GM18907 (cell line): ENCODE data around the gene TOX2.

Source experiments
- ATAC-seq: cut with Tn5 transposase; IDR thresholded peaks from one replicate; pipeline ENCODE4 v1.9.1; 2021; ENCODE audit warnings: mild to moderate bottlenecking, moderate library complexity; ENCODE audit not compliant: unreplicated experiment

TOX2 gene

DNA sequence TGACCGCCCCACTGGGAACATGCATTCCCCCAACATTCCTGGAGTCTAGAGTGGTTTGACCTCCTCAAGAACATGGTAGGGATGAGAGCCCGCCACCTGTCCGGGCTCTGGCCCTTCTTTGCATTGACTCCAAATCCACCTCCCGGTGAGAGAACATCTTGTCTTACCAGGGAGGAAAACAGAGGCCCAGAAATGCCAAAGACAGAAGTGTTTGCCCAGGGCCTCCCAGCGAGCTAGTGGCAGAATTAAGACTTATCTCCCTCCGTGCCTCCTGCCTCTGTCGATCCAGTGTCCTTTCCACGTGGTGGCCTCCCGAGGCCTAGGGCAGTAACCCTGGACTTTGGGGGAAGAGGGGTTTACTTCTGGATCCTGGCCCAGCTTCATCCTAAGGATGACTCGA is 137.5 kb downstream of the TOX2 start:
- no peak for ATAC-seq

DNA sequence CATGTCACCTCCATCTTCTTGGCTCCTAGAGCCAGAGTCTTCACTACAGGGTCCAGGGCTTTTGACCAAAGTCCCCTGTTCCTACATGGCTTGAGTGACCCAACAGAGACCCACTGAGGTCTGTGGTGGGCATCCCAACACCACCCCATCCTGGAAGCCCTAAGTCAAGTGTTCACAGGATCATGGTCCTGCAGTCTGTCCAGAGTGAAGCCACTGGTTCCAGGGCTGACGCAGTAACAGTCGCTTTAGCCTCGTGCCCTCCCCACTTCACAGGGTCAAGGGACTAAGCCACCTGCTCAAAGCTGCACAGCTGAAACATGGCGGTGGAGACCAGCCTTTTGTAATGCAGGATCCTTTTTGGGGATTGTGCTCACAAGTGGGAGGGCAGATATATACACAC is 138.4 kb downstream of the TOX2 start:
- ATAC-seq = no peak

DNA sequence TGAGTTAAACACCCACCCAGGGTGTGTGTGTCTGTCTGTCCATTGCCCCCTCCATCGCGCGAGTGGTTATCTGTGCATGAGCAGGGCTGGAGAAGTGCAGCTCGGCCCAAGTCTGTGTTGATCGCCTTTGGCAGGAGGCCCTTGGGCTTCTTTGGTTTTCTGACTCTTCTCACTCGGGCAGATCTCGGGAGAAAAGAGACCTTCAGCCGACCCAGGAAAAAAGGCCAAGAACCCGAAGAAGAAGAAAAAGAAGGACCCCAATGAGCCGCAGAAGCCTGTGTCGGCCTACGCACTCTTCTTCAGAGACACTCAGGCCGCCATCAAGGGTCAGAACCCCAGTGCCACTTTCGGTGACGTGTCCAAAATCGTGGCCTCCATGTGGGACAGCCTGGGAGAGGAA is 139.5 kb downstream of the TOX2 start:
- no peak for ATAC-seq

DNA sequence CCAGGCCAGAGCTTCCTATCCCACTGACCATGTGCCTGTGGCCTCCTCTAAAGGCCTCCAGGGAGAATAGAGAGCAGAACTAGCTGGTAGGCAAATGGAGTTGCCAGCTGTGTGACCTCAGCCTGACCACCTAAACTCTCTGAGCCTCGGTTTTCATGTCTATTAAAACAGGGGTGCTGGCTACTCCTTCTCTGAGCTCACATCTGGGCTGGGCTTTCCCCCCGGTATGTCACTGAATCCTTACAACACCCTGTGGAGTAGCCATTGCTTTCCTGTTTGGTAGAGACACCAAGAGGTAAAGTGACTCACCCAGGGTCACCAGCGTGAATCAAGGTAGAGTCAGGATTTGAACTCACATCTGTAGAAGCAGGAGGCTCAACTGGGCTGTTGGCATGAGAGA is 140.2 kb downstream of the TOX2 start:
- no peak for ATAC-seq

DNA sequence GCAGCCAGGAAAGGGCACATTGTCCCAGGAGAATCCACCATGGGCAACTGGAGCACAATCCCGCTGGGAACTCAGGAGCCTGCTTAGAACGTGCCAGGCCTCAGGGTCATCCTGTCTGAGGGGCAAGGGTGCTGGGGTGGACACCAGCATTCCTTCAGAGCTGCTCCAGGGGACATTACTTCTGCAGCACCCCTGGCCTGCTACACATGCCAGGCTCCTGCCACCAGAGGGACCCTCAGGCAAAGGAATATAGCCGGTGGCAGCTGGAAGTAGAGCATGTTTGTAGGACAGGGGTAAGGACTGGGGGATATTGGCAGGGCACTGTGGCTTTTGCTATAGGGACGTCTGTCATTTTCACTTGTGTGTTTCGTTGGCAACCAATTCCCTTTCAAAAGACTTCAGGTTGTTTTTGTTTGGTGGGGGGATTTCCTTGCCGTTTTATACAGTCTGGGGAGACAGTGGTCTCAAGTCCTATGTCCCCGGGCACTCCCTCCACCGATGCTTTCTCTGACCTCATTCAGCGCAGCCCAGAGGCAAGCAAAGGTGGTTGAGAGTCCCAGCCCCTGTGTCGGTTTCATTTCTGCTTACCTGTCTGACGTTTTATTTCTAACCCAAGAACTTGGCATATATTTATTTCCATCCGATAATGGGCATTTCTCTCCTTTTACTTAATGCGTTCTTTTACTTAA is 141.5 kb downstream of the TOX2 start:
- ATAC-seq = no peak

DNA sequence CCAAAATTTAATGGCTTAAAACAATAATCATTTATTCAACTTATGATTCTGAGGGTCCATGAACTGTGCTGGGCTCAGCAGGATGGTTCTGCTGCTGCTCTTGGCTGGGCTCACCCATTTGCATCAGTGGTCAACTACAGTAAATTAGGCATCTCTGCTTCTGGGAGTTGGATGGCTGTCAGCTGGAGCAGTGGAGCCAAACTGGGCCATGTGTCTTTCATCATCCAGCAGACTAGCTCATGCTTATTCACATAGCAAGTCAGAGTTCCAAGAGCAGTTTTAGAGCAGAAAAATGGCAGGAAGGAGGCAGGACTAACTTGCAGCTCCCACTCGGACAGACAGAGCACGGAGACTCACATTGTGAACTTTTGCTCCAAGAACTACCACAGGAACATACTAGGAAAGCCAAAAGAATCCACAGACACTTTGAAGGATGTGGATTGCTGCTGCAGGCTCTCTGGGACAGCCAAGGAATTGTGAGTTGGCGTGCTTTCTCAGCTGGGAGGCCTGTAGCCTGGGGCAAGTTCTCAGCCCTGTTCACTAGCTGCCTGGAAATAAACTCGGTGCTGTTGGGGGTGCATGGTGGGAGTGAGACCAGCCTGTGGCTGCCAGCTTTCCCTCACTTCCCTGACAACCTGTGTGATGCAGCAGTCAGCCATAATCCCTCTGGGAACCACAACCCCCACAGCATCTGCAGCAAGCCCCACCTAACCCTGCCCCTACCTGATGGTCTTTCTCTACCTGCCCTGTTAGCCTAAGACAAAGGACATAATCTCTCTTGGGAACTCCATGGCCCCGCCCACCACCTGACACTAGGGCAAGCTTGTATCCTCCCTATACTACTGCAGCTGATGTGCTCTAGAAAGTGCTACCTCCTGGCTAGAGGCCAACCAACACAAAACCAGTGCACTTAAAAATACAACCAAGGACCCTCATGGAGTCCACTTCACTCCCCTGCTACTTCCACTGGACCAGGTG is 143.3 kb downstream of the TOX2 start:
- ATAC-seq = no peak

DNA sequence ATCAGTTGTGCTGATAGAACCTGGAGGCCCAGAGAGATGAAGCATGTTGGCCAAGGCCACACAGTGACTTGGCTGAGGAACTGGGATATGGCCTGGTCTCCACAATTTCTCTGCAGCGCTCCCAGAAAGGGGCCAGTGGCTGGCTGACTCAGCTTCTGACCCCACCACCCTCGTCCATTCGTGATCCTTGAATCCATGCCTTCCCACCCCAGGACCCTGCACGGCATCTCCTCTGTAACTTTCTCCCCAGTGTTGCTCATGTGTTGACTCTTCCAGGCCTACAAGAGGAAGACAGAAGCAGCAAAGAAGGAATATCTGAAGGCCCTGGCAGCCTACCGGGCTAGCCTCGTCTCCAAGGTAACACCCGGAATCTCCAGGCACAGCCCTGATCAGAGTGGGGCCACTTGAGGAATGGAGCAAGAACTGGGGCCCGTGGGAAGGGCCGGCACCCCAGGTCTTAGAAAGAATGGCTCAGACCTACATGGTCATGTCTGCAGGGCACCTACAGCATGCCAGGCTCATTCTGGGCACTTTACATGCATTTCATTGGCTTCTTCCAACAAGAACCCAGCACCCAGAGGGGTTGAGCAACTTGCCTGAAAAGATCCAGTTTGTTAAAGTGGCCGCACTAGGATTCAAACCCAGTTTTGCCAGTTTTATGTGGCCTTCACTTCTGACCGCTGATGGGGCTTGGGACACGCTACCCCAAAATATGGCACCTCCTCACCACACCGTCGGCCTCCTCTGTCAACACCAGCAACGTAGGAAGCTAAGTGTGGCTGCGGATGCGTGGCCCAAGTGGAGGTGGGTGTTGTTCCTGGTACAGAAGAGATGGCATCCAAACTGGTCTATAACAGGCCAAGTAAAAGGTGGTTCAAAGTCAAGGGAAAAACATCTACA is 150.1 kb downstream of the TOX2 start:
- ATAC-seq = no peak

DNA sequence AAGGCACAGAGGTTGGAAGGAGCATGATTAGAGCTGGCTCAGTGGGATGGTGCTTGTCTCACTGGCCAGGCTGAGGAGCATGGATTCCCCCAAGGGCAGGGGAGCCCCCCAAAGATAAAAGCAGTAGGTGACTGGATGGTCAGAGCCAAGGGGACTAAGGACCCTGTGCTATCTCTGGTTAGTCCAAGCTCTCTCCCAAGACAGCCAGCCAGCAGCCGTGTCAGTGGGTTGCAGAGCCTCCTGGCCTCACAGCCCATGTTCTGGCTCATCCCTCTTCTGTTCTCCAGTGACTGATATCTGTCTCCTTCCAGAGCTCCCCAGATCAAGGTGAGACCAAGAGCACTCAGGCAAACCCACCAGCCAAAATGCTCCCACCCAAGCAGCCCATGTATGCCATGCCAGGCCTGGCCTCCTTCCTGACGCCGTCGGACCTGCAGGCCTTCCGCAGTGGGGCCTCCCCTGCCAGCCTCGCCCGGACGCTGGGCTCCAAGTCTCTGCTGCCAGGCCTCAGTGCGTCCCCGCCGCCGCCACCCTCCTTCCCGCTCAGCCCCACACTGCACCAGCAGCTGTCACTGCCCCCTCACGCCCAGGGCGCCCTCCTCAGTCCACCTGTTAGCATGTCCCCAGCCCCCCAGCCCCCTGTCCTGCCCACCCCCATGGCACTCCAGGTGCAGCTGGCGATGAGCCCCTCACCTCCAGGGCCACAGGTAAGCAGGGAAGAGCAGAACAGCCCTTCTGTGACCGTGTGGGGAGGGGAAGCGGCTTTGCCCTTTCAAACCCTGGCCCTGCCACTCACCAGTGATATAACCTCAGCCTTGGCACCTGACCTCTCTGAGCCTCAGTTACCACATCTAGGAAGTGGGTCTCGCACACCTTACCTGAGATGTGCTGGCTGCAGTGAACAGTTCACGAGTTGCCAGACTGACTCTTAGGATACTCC is 151.0 kb downstream of the TOX2 start:
- ATAC-seq = no peak

DNA sequence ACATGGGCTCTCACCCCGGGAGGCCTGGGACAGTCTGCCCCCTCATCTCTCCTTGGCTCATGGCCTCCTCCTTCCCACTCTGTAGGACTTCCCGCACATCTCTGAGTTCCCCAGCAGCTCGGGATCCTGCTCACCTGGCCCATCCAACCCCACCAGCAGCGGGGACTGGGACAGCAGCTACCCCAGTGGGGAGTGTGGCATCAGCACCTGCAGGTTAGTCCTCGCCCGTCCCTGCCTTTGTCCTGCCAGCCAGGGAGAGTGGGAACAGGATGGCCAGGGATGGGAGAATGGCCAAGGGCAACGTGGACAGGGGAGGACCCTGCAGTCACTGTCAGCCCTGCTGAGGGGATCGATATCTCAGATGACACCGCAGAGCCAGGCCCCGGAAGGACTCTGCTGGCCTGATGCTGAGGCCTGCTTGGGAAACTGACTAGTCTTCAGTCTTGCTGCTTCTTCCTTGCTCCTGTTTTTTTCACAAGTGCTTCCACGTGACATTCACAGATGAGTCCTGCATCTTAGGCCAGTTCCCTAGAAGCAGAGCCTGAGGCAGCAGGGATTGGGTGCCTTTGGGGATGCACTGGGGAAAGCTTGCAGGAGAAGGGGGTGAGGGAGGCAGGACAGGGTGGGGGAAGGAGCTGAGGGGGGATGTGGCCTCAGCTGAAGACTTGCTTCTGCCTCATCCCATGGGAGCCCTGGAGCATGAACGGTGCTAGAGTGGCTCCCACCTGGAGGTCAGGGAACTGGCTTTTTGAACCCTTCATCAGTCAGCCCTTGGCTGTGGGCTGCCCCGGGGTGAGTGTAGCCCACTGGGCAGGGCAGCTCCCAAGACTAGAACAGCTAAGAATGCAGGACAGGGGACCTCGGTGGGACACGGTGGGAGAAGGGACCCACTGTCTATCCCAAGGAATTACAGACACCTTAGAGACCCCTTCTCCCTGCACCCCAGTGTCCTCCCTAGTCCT is 152.3 kb downstream of the TOX2 start:
- no peak for ATAC-seq

DNA sequence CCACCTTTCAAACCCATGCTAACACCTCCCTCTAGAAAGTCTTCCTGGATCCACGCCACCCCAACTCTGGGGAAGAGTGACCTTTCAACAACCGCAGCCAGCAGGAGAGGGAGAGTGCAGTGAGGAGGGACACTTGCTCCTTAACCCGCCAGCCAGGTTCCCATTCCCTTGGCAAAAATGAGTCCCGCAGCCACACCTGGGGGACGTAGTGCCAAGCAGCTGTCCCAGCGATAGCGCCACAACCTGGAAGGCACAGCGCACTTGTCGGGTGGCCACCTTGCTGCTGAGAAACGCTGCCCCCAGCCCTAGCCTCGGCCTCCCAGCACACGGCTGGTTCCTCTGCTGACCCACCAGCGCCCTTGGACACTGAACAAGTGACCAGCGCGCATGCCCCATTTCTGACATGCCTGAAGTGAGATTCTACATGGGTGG is 153.0 kb downstream of the TOX2 start:
- no peak for ATAC-seq

DNA sequence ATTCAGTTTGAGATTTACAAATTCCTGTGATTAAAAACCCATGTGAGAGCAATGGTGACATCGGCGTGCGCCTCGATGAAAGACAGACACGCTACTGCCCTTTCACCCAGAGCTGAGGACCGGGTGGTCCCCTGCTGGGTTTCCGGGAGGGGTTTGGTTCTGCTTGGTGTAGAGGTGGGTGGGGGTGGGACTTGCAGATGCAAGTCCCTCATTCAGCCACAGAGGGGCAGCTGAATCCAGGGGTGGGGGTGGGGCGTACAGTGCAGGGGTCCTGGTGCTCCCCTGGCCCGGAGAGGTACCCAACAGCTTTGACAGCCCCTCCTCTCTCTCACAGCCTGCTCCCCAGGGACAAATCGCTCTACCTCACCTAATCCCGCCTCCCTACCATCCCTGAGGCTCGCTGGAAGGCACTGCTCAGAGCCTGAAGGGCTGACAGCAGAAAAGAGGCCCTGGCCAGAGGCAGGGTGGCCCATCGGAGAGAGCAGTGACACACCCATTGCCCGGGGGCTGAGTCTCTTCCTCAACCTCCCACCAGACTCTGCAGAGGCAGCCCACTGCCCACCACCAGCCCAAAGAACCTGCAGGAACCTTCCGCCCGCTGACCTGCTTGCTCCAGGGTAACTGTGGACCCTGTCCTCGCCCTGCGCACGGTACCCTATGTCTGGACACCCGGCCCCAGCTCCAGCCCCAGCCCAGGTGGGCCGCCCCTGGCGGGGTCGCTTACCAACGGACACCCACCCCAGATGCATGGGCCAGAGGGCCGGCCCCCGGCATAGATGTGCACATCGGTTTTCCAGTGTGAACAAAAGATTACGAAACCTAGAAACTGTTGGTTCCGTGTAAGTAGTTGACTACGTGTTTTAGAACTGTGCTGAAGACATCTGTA is 153.9 kb downstream of the TOX2 start:
- no peak for ATAC-seq

DNA sequence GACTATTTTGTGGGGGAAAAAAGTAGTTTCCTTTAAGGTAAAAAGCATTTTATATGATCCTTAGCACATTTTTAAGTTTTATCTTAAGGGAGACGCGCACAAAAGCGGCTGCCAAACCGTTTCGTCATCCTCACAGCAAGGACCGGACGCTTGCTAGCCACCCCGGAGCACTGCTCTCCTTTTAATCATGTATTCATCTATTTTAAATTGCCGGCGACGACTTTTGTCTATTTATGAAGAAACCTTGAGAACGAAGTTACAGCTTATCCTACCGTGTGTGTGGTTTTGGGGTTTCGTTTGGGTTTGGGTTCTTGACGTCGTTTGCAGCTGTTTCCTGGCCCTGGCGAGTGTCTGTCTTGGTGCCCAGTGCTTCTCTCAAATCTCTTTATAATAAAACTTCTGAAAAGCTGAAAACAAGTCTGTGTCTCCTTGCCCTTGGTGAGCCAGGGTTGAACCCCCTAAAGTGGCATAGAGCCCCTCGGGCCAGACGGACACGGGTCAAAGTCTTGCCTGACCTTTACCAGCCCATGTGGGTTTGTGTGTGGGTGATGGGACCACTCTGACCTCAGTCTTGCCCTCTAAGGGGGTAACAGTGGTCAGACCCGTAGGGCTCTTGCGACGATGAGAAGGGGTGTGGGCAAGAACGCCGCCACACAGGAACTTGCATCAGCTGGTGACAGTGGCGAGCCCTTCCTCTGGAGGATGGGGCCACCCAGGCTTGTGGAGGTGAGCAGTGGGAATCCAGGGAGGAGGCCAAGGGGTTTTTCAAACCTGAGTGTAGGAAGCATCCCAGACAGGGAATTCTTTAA is 154.8 kb downstream of the TOX2 start:
- peak; percentile 52 for ATAC-seq

DNA sequence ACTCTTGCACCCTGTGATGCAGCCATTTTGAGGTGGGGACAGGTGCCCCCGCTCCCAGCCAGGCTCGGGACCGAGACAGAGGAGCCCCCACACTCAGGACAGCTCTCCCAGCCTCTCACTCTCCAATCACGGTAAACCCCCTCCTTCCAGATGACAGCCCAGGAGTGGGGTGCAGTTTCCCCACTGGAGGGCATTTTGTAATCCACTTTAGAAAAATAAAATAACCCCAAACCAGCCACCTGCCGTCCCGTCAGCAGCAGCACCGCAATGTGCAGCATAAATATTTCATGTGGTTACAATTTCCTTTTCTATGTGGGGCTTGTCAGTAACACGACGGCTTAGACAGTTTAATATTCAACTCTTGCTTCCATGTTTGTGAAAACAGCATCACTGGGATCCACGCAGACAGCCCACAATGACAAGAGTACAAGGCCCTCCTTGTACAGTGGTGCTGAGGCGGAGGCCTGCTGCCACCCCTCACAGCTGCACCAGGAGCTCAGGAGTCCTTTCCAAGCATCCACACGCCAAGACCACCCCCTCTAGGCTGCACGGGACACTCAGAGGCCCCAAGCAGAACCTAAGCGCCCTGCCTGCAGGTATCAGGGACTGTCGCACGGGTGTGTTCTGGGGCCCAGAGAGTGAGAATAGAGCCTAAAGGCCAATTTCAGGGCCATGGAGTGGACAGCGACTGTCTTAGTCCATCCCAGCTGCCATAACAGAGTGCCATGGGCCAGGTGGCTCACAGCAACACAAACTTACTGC is 155.7 kb downstream of the TOX2 start:
- ATAC-seq = no peak

DNA sequence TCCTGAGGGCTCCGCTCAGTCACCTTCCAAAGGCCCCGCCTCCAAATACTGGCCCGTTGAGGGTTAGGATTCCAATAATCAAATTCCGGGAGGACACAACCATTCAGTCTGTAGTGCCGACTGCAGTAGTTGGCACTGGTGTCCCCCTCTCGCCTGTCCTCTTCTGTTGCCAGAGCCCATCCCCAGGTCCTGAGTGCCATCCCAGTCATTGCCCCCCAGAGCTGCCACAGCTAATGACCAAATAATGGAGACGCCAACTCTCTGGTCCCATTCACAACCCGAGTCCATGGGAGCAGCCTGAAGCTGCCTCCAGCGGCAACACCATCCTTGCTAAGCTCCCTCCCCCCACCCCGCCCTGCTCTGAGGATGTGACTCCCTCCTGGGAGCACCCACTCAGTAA is 156.4 kb downstream of the TOX2 start:
- no peak for ATAC-seq

DNA sequence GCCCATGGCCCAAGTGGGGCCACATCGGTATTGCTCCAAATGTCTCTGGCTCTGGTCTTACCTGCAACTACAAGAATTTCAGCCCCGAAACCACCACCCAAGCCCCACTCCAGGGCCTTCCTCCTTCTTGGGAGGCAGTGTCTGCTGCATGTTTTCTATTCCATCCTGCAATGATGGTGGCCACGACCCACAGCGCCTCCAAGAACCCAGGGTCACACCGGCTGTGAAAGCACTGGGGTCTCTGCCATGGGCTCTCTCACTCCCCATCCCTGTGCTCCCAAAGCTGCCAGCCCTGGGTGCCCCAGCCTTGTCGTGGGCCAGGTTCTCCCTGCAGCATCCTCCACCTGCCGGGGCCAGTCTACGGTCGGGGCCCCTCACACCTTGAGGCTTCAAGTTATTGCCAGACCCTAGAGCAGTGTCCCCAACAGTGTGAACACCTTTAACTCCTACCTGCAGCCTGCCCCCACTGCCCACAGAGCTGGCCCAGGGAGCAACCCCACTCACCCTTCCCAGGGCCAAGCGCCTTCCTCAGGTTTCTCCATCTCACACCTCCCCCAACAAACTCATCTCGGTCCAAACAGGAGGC is 157.0 kb downstream of the TOX2 start:
- no peak for ATAC-seq

DNA sequence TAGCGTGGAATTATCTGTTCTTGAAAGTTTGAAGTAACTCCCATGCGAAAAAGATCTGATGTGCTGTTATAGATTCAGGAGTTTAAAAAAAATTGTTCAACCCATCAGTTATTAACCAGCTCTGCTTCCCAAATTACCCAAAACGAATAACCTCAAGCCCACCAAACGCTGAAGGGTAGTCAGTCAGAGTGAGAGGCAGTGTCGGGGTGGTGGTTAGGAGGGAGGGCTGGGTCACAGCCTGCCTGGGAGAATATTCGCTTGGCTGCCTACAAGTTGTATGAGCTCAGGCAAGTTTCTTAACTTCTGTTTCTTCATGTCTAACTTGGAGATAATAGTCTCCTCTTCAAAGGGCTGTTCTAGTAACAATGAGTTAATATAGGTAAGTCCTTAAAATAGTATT is 157.7 kb downstream of the TOX2 start:
- peak; percentile 44 for ATAC-seq
